SW 1271 (cell line): Measurements from ENCODE around the gene PFKFB1.
"Not testable (repeated sequence)": the region's sequence is repeated elsewhere in the genome, so short reads cannot be mapped to it uniquely, and the experiment has no call there.

ENCODE experiments used
- DNase-seq, 2 experiments: peaks; one replicate each; lab custom pipeline; 2025; lab: John Stamatoyannopoulos, UW

PFKFB1 gene

DNA sequence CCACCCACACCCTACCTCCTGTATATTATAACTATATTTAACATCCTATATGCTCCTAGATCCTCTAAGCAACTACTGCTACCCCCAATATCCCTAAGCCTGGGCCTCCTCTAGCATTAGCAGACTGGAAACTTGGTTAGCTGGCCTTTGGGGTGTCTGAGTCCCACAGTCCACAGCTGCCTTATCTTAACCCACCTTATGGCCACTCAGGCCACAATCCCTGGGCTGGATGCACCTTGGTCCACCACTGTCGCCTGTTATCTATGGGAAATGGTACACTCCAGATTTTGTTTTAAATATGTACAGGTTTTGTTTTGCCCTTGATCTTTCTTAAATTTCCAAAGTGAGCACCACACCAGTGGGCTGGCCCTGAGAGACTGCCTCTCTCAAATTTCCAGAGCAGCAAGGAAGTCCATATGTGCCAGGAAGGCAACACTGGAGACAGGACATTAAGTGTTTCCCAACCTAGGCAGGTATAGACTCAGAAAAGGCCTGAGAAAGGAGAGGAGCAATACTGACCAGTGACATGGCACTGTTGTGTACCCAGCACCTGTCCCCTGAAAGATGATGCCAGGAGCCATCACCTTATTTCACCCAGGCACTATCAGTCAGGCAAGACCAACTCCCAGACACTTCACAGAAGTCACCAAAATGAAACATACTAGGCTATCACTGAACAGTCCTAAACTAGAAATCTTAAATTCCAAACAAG is 921 bp downstream of the PFKFB1 start:
- DNase-seq, result no peak

DNA sequence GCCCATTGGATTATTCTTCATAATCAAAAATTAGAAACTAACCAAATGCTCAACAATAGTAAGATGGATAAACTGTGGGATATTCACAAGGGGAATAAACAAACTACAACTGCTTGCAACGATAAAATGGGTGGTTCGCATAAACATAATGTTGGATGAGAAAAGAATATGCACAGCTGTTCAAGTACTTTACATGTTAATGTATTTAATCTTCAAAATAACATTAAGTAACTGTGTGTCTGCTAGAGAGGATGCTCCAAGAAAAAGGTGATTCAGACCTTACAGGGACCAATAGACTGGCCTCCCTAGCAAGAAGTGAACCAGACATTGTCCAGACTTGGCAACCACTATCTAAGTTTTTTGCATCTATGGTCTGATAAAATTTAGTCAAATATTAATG is 2.3 kb downstream of the PFKFB1 start:
- no peak for DNase-seq

DNA sequence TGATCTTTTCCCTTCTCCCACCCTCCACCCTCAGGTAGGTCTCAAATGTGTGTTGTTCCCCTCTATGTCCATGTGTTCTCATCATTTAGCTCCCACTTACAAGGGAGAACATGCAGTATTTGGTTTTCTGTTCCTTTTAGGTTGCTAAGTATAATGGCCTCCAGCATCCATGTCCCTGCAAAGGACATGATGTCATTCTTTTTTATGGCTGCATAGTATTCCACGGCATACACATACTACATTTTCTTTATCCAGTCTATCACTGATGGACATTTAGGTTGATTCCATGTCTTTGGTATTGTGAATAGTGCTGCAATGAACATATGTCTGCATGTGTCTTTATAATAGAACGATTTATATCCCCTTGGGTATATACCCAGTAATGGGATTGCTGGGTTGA is 10.7 kb downstream of the PFKFB1 start:
- DNase-seq, result not testable (repeated sequence)

DNA sequence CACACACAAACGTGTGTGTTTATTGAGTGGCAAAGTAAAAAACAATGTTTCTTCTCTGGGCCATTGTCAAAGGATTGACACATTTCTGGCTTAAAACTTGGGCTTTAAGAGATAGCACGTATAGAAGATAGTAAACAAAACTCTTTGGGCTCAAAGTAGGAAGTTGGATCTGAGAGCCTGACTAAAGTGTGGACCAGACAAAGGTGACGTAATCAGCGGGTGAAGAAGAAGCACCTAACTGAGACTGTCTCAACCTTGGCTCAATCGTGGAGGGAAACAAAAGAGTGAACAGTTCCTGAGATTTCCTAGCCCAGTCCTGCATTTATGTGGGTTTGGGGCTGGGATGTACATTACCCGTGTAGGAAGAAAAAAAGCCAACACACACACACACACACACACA is 13.7 kb downstream of the PFKFB1 start:
- DNase-seq, result no peak

DNA sequence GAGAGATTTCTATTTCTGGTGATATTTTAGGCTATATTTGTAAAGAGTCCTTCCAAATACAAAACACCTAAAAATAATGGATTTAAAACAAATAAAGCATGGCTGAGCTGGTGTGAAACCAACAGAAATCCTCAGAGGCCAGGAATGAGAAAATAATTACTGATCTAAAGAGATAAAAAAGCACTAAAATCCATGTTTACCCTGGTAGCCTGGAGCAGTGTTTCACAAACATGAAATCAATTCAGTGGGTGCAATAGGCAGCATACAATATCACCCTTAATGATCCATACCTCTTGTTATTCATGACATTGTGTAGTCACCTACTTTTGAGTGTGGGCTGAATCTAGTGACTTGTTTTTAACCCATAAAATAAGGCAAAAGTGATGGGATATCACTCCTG is 14.6 kb downstream of the PFKFB1 start:
- no peak for DNase-seq

DNA sequence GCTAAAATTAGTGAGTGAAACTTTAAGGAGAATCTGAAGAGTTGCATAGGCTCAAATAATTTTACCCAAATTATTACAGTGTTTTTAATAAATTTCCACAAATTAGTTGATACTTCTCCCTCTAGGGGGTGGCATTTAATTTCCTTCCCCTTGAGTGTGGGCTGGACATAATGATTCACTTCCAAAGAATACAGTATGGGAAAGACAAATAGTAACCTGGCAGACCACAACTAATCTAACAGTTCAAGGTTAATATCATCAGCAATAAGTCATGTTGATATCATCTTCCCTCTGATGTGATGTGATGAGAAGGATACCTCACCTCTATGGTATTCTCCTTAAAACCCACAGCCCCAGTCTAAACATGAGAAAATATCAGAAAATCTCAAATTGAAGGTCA is 15.5 kb downstream of the PFKFB1 start:
- no peak for DNase-seq

DNA sequence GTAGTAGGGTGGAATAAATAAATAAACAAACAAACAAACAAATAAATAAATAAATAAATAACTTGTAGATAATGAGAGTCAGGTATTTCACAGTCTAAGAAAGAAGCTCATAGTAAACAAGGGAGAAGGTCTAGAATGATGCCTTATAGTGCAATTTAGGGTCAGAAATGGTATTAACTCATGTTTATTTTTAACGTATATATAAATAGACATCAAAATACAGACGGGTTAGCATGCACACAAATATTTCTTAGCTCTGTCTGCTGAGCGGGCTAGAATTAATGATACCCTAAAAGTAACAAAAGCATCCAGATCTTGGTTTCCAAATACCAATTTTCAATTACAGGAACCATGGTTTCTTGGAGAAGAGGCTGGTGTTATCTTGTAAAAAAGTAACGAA is 16.6 kb downstream of the PFKFB1 start:
- no peak for DNase-seq

DNA sequence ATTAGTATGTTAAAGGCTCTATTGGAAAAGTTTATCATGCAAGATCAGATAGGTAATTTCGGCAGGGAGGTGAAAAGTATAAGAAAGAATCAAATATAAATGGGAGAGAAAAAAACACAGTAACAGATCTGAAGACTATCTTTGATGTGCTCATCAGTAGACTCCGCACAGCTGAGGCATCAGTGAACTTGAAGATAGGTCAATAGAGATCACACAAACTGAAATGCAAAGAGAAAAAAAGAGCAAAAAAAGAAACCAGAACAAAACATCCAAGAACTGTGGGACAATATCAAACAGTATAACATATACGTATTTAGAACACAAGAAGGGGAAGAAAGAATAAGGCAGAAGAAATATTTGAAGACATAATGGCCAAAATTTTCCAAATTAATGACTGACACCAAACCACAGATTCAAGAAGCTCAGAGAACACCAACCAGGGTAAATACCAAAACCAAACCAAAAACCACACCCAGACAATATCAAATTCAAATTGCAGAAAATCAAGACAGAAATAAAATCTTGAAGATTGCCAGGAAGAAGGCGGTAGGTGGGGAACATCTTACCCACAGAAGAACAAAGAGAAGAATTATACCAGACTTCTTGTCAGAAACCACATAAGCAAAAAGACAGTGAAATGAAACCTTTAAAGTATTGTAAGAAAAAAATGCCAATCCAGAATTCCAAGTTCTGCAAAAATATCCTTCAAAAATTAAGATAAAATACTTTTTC is 29.1 kb downstream of the PFKFB1 start:
- DNase-seq, result no peak

DNA sequence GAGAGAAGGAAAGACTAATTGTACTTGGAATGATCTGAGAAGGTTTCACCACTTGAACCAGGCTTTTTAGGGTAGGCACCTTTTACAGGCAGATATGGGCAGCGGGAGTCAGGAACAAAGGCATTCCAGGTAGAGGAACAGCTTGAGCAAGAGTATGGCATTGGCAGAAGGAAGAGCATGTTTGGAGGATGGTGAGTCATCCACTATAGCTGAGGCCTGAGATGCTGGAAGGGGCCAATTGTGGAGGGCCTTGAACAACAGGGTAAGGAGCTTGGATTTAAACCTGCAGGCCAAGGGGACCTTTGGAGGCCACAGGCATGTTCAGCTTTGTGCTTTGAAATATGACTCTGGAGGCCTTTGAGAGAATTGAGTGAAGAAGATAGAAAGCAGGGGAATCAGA is 32.2 kb downstream of the PFKFB1 start:
- DNase-seq, result no peak

DNA sequence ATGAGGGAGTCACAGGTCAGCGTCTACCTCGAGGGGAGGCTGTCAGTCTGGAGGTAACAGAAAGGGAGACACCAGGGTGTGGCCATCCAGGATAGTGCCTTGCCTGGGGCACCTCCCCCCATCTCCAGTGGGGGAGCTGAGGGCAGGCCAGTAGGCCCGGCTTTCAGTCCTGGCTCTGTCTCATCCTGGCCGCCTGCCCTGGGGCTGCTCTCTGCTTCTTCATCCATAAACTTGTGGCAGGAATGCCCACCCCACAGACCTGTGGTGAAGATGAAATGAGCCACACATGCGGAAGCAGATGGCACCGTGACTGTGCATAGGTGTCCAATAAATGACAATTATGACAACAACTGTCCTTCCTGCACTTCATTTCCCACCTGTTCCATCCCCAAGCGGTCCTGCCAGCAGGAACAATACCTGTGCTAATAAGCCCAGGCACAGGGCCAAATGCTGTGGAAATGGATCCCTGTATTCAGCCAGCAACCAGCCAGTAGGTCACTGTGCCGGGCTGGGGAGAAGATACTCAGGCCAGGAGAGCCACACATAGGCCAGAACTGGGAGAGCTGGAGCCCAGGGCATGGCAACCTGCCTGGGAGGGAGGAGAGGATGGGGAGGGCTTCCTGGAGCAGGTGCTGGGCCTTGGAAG is 43.1 kb downstream of the PFKFB1 start:
- DNase-seq, result no peak

DNA sequence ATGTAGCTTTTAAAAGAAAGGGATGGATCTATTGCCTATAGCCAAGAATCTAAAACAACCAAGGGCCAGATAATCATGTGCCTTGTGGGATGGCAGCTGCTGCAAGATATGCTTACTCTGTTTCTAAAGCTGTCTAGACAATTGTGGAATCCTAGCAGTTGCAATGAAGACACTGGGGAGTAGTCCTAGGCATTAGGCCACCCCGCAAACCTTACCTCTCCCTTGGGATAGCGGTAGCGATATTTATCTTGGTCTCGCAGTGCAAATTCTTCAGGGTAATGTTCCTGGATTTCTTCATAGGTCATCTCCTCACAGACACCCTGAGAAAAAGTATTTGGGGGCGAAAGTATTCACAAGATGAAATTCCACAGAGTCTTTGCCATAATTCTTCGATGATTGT is 48.8 kb downstream of the PFKFB1 start:
- no peak for DNase-seq

DNA sequence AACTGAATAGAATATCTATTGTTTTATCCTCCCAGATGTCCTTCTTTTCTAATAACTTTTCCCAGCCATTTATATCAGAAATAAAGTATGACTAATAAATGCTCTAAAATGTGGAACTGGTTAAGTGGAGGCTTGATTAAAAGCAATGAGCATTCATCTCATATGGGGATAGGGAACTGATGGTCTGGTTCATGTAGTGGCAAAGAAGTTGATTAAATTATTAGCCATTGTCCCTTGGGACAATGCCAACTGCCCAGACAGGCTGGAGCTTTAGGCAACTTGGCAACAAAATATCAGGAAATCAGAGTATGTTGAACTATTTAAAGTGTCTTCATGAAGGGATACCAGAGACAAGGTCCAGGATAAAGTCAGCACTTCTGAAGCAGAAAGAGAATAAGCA is 49.2 kb downstream of the PFKFB1 start:
- no peak for DNase-seq

DNA sequence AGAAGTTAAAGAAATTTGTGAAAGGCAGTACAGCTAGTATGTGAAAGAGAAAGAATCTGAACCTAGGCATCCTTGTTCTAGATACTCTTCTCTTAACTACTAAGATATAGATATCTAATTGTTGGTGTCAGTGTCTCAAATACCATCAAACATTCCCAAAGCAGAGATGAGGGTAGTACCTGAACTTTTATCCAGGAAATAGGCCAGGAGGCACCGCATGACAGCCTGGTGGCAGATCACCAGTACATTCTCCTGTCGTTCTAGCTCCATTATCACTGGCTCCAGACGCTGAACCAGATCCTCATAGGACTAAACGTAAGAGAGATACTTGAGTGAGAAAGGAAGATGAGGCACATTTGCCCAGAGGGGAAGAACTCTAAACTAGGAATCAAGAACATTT is 56.6 kb downstream of the PFKFB1 start:
- no peak for DNase-seq

DNA sequence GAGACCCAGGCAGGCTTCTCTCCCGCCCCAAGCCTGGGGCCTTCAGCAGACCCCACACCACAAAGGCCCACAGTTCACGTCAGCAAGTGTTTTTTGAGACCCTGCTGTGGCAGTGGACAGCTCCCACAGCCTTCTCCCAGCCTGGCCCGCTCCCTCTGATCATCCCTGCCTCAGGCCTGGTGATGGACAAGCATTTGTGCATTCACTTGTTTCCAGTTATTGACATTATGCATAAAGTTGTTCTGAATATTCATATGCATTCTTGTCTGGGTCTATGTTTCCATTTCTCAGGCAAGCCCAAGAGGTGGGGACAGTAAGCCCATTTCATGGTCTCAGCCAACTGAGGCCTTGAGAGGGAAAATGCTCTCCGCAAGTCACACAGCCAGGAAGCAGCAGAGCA is 58.7 kb downstream of the PFKFB1 start:
- DNase-seq, result no peak

DNA sequence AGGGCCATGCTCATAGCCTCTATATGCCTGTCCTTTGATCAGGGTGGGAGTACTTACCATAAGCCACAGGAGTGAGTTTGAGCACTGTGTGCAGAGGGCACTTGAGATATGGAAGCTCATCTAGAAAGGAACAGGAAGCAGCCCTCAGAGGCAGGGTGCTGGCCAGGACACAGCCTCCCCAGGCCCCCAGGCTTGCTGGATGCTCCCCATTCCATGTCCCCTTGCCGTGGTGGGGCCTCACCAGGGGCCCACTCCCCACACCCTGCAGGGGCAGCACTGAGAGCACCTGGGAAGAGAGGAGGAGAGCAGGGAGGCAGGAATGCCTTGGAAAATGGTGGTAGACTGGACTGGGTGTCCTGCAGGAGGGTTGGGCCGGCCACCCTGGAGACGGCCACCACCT is 59.1 kb downstream of the PFKFB1 start:
- DNase-seq, result no peak

DNA sequence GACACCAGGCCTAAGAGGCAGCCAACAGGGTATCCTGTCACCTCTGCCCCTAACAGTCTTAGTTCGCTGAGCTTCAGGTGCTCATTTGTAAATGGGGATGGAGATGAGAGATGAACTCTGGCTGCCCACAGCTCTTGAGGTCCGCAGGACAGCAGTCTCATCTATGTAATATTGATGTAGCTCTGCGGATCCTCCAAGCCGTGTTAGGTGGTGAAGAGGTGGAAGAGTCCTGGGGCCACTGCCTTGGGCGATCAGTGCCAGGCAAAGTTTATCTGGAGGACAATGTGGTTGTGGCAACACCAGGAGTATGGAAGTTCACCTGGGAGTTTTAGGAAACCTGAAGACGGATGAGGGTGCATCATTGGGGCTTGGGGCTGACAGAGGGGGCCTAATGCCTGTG is 59.9 kb downstream of the PFKFB1 start:
- DNase-seq, result no peak

DNA sequence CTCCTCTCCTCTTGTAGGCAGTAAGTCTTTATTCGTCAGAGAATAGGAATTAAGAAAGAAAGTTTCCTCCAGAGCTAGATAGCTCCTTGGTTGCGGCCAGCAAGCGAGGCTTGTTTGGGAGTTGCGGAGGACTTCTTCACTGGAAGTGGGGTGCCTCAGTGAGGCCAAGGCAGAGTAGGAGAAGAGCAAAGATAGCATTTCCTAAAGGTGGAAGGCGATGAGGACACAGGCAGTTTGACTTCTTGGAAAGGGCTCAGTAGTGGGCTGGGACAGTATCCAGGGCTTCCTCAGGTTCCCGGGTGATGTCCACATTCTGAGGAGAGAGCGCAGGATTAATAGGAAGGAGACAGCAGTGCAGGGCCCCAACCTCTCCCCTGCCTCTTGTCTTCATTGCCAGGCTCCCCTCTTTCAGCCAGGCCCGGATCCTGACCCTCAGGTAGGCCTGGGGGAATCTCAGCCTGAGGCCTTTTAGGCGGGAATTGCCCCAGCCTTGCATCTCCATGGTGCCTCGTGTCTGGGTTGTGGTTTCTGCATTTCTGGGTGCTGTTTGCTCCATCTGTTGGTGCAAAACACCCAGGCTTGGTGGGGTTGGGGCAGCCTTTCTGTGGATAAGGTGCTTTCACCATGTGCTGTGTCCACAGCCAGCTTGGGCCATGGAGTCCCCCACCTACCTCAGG is 60.7 kb downstream of the PFKFB1 start:
- no peak for DNase-seq

DNA sequence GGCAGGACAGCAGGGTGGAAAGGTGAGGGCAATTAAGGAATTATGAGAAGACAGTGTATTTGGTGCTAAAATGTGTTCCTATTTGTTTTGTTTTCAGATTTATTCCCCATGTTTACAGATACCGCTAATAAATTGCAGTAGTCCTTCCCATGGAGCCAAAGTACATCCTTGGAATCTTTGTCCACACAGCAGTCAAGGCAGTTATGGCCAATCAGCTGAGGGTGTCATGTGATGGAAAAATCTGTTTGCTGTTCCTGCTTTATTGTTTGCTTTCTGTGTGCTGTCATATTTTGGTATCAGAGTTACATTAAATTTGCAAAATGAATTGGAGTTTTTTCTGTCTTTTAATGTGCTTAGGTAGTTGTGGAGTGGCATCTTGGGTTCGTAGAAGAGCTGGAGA is 62.9 kb downstream of the PFKFB1 start:
- no peak for DNase-seq

DNA sequence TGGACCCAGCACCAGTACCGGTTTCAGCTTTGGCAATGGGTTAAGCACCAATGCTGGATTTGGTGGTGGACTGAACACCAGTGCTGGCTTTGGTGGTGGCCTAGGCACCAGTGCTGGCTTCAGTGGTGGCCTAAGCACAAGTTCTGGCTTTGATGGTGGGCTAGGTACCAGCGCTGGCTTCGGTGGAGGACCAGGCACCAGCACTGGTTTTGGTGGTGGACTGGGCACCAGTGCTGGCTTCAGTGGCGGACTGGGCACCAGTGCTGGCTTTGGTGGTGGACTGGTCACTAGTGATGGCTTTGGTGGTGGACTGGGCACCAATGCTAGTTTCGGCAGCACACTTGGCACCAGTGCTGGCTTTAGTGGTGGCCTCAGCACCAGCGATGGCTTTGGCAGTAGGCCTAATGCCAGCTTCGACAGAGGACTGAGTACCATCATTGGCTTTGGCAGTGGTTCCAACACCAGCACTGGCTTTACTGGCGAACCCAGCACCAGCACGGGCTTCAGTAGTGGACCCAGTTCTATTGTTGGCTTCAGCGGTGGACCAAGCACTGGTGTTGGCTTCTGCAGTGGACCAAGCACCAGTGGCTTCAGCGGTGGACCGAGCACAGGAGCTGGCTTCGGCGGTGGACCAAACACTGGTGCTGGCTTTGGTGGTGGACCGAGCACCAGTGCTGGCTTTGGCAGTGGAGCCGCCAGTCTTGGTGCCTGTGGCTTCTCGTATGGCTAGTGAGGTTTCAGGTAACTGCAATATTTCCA is 63.5 kb downstream of the PFKFB1 start:
- no peak for DNase-seq

DNA sequence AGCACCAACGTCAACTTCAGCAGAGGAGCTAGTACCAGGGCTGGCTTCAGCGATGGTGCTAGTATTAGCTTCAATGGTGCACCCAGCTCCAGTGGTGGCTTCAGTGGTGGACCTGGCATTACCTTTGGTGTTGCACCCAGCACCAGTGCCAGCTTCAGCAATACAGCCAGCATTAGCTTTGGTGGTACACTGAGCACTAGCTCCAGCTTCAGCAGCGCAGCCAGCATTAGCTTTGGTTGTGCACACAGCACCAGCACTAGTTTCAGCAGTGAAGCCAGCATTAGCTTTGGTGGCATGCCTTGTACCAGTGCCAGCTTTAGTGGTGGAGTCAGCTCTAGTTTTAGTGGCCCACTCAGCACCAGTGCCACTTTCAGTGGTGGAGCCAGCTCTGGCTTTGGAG is 65.1 kb downstream of the PFKFB1 start:
- DNase-seq, result no peak

DNA sequence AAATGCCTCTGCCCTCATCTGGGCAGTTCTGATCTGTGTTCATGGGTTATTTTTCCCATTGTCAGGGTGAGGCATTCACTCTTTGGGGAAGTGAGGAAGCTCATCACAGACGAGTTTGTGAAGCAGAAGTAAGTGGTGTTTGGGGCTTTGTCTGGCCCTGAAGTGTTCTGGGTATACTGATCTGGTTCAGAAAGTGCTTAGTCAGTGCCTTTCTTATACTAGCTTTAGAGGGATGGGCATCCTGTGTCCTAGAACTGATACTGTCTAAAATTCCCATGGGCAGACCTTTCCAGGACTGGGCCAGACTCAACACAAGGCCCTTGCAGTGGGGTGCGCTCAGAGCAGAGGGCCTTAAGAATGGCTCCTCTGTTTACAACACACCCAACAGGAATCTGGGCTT is 67.0 kb downstream of the PFKFB1 start:
- no peak for DNase-seq

DNA sequence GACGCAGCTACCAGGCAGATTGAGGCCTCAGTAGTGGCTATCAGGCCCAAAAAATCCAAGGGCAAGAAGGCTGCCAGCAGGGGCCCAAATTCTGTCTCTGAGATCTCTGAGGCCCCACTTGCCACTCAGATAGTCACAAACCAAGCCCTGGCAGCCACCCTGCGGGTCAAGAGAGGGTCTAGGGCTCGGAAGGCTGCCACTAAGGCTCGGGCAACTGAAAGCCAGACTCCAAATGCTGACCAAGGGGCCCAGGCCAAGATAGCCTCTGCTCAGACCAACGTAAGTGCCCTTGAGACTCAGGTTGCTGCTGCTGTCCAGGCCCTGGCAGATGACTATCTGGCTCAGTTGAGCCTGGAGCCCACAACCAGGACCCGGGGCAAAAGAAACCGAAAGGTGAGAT is 70.6 kb downstream of the PFKFB1 start:
- no peak for DNase-seq
